Loucy (cell line): ENCODE data around the gene PCBP3.

ENCODE experiments used
- H2AFZ ChIP-seq: fragments of 200-600 bp; sonication (generic); 2 replicates; pipeline ENCODE4 v1.6.0; 2016; ENCODE audit warnings: antibody characterized with exemption, mild to moderate bottlenecking, low read length, moderate library complexity
- H3F3A ChIP-seq: fragments of 200-600 bp; 2 replicates; pipeline ENCODE4 v1.6.0; 2016; ENCODE audit warnings: antibody characterized with exemption, low read depth, mild to moderate bottlenecking
- H3K27me3 ChIP-seq: fragments of 200-600 bp; sonication (generic); 2 replicates; pipeline ENCODE4 v1.6.1; 2014; ENCODE audit warnings: low read length, mild to moderate bottlenecking; ENCODE audit not compliant: insufficient read depth, poor library complexity, severe bottlenecking
- H3K36me3 ChIP-seq: fragments of 200-600 bp; sonication (generic); 2 replicates; pipeline ENCODE4 v1.6.1; 2016; ENCODE audit warnings: low read length; ENCODE audit not compliant: insufficient read depth
- H3K4me1 ChIP-seq: fragments of 200-600 bp; sonication (generic); 2 replicates; pipeline ENCODE4 v1.5.1; 2014; ENCODE audit warnings: low read length, mild to moderate bottlenecking; ENCODE audit not compliant: insufficient read depth, poor library complexity, severe bottlenecking
- H3K4me2 ChIP-seq: fragments of 200-600 bp; sonication (generic); 2 replicates; pipeline ENCODE4 v1.6.0; 2014; ENCODE audit warnings: antibody characterized with exemption, low read length, low read depth, mild to moderate bottlenecking; ENCODE audit not compliant: poor library complexity, severe bottlenecking
- H3K4me3 ChIP-seq: fragments of 200-600 bp; sonication (generic); 2 replicates; pipeline ENCODE4 v1.5.1; 2014; ENCODE audit warnings: low read length, mild to moderate bottlenecking, mixed read lengths; ENCODE audit not compliant: poor library complexity, severe bottlenecking
- H3K79me2 ChIP-seq: fragments of 200-600 bp; sonication (generic); 2 replicates; pipeline ENCODE4 v1.6.1; 2014; ENCODE audit warnings: low read length; ENCODE audit not compliant: insufficient read depth
- H3K9ac ChIP-seq: fragments of 200-600 bp; sonication (generic); 2 replicates; pipeline ENCODE4 v1.6.0; 2014; ENCODE audit warnings: mild to moderate bottlenecking, low read depth, low read length, moderate library complexity; ENCODE audit not compliant: poor library complexity, severe bottlenecking
- H3K9me2 ChIP-seq: fragments of 200-600 bp; sonication (generic); replicated peaks from 2 replicates; pipeline ENCODE4 v1.6.1; 2016; ENCODE audit warnings: low read depth, low read length, mixed read lengths
- H3K9me3 ChIP-seq: fragments of 200-600 bp; sonication (generic); 2 replicates; pipeline ENCODE4 v1.6.1; 2014; ENCODE audit warnings: mild to moderate bottlenecking, antibody characterized with exemption, low read length, low read depth; ENCODE audit not compliant: insufficient read depth
- H4K20me1 ChIP-seq: fragments of 200-600 bp; sonication (generic); 2 replicates; pipeline ENCODE4 v1.6.0; 2014; ENCODE audit warnings: antibody characterized with exemption, low read length, mild to moderate bottlenecking; ENCODE audit not compliant: insufficient read depth, poor library complexity, severe bottlenecking
- EZH2phosphoT487 ChIP-seq: fragments of 200-600 bp; IDR thresholded peaks from 2 replicates; pipeline ENCODE4 v1.6.1; 2018; ENCODE audit warnings: antibody characterized with exemption, mild to moderate bottlenecking, moderate library complexity, borderline replicate concordance
- TF ChIP-seq, protein P1 (sequence below): fragments of 200-600 bp; sonication (generic); conservative IDR thresholded peaks from 2 replicates; pipeline ENCODE4 v1.5.1; 2014; ENCODE audit warnings: mild to moderate bottlenecking, antibody characterized with exemption, low read length

Gene PCBP3

DNA sequence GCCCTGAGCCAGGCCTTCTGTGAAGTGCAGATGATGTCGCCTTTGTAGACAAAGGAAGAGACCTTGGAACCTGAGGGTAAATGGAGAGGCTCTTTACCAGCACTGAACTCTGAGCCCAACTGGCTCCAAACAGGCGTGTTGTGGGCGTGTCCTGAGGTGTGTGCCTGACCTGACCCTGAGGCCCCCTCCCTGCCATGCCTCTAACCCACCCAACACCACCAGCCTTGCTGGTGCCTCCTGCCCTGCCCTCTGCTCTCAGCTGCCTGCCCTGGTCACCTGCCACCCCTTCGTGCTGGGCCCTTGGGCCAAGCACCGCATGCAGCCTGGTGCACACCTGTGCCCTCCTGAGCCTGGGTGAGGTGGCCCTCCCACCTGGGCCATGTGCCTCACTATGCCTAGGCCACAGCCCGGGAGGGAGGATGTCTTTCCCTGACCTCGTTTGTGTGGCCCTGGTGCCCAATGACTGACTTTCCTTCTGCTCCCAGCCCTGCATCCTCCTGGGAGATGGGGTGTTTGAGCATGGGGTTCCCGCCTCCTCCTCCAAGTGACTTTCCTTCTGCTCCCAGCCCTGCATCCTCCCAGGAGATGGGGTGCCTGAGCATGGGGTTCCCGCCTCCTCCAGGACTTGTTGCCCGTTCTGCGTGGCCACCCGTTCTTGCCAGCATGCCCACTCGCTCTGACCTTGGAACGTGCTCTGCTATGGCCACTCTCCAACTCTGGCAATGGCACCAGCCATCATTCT lies 157.0 kb downstream of the PCBP3 start:
- no peaks in the 10 kb centered on the region for H3K9me3 ChIP-seq
- H3K4me3 ChIP-seq: no peak overlapping the region
- H3K9ac ChIP-seq: no peak overlapping the region
- H3K9me2 ChIP-seq: no peaks in the 10 kb centered on the region
- H3F3A ChIP-seq: no peaks in the 10 kb centered on the region
- H2AFZ ChIP-seq: no peak overlapping the region
- H3K27me3 ChIP-seq: no peaks in the 10 kb centered on the region
- TF ChIP-seq, protein P1, sequence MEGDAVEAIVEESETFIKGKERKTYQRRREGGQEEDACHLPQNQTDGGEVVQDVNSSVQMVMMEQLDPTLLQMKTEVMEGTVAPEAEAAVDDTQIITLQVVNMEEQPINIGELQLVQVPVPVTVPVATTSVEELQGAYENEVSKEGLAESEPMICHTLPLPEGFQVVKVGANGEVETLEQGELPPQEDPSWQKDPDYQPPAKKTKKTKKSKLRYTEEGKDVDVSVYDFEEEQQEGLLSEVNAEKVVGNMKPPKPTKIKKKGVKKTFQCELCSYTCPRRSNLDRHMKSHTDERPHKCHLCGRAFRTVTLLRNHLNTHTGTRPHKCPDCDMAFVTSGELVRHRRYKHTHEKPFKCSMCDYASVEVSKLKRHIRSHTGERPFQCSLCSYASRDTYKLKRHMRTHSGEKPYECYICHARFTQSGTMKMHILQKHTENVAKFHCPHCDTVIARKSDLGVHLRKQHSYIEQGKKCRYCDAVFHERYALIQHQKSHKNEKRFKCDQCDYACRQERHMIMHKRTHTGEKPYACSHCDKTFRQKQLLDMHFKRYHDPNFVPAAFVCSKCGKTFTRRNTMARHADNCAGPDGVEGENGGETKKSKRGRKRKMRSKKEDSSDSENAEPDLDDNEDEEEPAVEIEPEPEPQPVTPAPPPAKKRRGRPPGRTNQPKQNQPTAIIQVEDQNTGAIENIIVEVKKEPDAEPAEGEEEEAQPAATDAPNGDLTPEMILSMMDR: no peak
- TF ChIP-seq EZH2phosphoT487: no peak
- no peak overlapping the region for H3K4me2 ChIP-seq
- peaks cover 7% of the 10 kb centered on the region for H3K4me1 ChIP-seq
- H3K79me2 ChIP-seq: no peaks in the 10 kb centered on the region
- H4K20me1 ChIP-seq: no peaks in the 10 kb centered on the region
- H3K36me3 ChIP-seq: no peaks in the 10 kb centered on the region

DNA sequence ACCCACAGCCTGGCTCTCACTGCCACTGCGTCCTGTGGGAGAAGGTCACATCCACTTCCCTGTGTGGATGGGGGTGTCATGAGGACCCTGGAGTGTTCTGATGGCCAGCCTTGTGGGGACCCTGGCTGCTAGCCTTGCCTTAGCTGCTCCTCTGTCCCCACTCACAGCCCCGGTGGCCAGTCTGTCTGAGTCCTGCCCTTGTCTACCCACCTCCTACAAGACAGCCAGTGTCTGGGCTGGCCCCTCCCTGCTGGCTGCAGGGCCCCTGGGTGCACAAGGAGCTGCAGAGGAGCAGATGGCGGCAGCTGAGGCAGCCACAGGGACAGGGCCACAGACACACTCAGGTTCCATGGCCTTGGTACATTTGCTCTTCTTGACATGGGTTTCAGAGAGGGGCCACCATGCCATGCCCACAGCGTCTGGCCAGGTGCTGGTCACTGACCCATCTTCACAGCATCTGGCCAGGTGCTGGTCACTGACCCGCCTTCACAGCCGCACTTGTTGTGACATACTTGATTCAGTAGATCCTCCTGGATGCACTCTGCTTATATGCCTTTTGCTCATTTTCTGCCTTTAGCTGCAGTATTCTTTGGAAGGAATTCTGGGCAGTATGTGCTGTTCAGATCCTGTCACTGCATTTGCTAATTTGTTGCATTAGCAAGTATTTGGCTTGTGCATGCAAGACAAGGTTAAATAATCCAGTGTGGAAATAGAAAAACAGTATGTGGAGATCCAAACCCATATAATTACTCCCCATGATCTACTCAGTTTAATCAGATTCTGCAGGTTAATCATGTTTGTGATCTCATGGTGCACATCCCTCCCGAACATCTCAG lies 157.8 kb downstream of the PCBP3 start:
- no peaks in the 10 kb centered on the region for H3K9me2 ChIP-seq
- no peak overlapping the region for H3K9ac ChIP-seq
- no peak overlapping the region for H3K4me2 ChIP-seq
- TF ChIP-seq EZH2phosphoT487: no peak
- TF ChIP-seq, protein P1: no peak
- H3K27me3 ChIP-seq: no peaks in the 10 kb centered on the region
- H4K20me1 ChIP-seq: no peaks in the 10 kb centered on the region
- no peaks in the 10 kb centered on the region for H3K36me3 ChIP-seq
- peaks cover 7% of the 10 kb centered on the region for H3K4me1 ChIP-seq
- H3K79me2 ChIP-seq: no peaks in the 10 kb centered on the region
- H2AFZ ChIP-seq: no peak overlapping the region
- H3K9me3 ChIP-seq: no peaks in the 10 kb centered on the region
- H3F3A ChIP-seq: no peaks in the 10 kb centered on the region
- no peak overlapping the region for H3K4me3 ChIP-seq

DNA sequence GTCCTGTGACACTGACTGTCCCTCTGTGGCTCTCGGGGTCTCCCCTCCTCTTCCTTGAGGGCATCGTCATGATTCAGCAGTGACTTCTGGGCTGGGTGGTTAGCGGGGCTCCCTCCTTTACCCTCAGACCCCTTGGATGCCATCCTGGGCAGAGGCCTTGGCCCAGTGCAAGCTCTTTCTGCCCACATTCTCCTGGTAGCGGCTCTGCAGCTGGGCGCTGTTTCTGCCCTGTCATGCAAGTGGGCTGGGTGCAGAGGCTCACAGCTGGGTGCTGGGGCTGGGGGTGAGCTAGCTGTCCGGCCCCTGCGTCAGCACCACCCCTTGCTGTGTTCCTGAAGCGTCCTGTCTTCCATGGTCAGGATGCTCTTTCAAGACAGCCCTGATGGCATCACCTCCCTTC lies 158.5 kb downstream of the PCBP3 start:
- H3K4me1 ChIP-seq: peaks cover 7% of the 10 kb centered on the region
- H3K9me3 ChIP-seq: no peaks in the 10 kb centered on the region
- H3K9me2 ChIP-seq: no peaks in the 10 kb centered on the region
- H3K36me3 ChIP-seq: no peaks in the 10 kb centered on the region
- H3K27me3 ChIP-seq: no peaks in the 10 kb centered on the region
- H3K4me2 ChIP-seq: no peak overlapping the region
- no peak overlapping the region for H2AFZ ChIP-seq
- no peak overlapping the region for H3K4me3 ChIP-seq
- no peaks in the 10 kb centered on the region for H3K79me2 ChIP-seq
- H3K9ac ChIP-seq: no peak overlapping the region
- no peak for TF ChIP-seq EZH2phosphoT487
- TF ChIP-seq, protein P1: no peak
- no peaks in the 10 kb centered on the region for H4K20me1 ChIP-seq
- no peaks in the 10 kb centered on the region for H3F3A ChIP-seq
